Stromal cell of bone marrow (primary cell): ENCODE measurements around the gene CXCR6.

Experiments used
- DNase-seq: peaks from one replicate; pipeline ENCODE4 v3.0.0-alpha.2; 2012; ENCODE audit warnings: low read depth

CXCR6 gene

DNA sequence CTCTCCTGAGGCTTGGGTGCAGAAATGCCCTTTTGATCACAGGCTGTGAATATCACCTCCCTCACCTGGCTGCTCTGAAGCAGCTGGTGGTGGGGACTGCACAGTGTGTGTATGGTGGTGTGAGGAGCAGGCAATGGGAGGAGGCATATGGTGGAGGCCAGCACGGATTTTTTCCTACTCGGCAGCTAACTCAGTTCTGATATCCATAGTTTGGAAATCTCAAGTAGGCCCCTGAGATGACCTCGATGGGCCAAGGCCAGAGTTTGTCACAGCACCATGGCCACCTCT, 21.3 kb upstream of the CXCR6 start:
- DNase-seq: no peak

DNA sequence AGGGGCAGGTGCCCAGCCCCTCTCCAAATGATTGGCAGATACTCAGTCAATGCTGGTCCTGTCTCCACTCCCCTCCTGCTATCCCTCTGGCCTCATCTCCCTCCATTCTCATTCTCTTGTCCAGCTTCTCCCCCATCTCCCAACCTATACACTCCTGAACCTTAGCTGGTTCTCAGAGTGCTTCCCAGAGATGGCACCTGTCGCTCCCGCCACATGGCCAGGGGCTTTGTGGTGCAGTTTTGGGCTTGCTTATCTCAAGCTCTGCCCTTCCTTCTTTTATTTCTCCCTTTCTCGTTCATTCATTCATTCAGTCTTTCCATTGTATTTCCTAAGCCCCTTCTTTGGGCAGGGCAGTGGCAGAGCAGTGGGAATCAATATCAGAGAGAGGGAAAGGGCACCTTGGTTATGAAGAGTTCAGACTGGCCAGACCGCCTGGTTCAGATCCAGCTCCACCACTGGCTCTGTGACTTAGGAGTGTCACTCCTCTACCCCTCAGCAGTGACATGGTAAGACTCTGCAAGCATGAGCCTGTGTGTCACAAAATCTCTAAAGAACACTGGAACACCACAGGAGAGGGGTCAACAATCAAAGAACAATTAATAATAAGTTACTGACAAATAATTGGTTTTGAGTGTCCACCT, 20.2 kb upstream of the CXCR6 start:
- no peak for DNase-seq

- DNase-seq: no peak
Measured at GRCh38 chr3:45923755-45924154, 19.5 kb upstream of the CXCR6 start.

DNA sequence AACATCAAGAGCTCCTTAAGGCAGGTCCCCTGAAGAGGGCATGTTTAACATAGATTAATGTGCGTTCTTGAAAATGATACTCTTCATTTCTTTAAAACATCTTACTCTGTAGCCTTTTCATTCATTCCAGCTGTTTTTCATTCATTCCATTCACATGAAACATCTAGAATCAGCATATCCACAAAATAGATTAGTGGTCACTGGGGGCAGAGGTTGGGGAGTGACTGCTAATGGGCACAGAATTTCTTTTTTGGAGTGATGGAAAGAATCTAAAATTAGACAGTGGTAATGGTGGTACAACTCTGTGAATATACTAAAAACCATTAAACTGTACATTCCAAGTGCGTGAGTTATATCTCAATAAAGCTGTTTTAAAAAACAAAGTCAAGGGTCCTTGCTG, 15.4 kb upstream of the CXCR6 start:
- peak; percentile 31 for DNase-seq

GRCh38 chr3:45929042-45929679, 14.1 kb upstream of the CXCR6 start:
- DNase-seq: no peak

DNA sequence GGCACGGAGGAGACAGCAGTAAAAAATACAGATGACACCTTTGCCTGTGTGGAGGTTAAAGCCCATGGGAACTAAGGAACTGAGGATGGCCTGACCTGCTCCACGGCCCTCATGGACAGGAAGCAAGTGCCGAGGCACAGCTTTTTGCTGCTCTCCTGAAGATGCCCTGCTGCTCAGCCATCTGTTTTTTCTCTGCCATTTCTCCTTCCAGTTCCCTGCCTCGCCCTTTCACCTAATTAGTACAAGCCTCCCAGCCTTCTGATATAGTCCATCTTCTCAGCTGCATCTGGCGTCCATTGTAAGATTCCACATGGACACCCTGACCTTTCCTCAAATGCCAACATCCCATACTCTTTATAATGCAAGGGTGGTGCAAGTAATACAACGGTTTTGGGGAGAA, 11.8 kb upstream of the CXCR6 start:
- no peak for DNase-seq

DNA sequence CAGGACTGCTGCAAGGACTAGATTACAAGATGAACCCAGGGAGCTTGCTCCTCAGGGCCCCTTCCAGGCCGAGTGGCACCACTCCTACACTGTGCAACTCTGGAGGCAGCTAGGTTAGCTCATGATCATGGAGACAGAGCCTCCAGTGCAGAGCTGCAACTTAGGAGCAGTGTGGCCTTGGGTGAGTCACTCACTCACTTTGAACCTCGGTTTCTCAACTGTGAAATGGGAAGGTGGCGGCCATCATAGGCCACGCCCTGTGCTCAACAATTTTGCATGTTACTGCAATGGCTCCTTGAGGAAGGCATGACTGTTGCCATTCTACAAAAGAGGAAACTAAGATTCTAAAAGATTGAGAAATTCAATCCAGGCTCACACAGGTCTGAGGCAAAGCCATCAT, 11.2 kb upstream of the CXCR6 start:
- no peak for DNase-seq

DNA sequence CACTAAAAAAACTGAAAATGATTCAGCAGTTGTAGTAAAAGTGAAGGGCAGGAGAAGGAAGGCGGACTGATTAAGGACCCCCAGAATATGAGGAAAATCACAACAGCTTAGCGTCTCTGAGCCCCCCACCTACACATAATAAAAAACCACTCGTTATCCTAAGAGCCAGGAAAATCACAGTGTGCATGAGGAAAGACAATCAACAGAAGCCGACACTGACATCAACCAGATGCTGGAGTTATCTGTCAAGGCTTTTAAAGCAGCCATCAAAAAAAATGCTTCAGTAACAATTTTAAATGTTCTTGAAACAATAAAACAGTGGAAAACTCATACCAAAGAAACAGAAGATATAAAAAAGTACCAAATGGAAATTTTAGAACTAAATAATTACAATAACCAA, 9.7 kb upstream of the CXCR6 start:
- no peak for DNase-seq

DNA sequence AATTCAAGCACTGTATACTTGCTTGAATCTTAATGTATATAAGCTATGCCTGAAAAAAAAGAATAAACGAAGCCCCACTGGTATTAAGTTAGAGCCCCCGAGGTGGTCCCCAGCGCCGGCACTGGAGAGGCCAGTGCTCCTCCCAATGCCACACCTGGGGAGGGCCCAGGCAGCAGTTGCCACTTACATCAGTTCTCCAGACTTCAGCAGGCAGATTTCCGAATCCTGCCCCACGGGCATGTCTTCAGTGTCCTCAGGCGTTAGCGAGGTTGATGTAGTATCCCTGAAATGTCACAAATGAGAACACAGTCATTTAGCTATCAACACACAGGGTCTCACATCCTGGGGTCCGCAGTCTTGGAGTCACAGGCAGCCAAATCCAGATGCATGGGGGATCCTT, 7.0 kb upstream of the CXCR6 start:
- no peak for DNase-seq

- no peak for DNase-seq
Measured at GRCh38 chr3:45937206-45938042, 5.8 kb upstream of the CXCR6 start.

DNA sequence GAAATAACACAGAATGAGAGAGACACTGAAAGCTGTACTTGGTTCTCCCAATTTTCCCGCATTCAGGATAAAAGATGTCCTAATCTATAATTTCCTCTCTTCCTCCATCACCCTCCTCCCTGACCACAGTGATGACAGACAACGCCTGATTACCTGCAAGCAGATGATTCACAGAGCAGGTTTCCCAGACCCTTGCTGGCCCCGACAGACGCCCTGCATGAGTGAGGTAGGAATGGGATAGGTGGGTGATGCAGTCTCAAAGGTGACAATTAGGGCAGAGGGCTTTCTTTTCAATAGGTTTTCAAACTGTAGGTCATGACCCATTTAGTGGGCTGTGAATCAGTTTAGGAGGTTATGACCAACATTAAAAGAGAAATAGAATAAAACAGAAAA, 5.2 kb upstream of the CXCR6 start:
- no peak for DNase-seq

DNA sequence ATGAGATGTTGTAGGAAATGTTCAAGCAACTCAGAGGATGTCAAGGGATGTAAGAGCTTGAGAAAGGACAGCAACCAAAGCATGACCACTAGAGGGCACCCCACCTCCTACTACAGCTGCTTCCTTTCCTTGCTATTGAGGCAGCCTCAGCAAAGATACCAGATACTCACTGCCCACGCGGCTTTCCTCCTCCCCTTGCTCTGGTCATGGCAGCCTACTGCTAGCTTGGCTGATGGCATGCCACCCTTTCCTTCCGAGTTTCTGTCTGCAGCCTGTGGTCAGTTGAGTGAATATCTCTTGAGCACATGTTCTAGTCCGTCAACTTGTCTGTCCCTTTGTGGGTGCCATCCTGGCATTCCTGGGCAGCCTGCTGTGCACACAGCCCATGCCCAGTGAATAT, 4.4 kb upstream of the CXCR6 start:
- peak; percentile 82 for DNase-seq

DNA sequence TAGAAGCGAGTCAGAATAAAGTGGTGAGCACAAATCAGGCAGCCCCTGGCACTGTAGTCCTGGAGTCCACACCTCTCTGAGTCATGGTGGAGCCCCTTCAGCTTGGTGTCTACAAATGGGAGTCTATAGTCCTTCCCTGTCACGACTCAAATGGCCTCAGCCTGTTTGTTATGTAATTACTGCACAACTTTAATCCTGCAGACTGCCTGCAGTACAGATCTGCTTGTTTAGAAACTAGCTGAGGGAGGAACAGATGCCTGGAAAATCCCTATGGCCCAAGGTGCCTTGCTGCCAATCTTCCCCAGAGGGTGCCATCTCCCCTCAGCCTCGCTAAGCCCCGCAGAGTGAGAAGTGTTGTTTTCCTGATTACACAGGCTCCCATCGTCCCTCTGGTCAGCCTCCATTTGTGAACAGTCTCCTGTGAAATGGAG, 3.9 kb upstream of the CXCR6 start:
- DNase-seq: no peak

DNA sequence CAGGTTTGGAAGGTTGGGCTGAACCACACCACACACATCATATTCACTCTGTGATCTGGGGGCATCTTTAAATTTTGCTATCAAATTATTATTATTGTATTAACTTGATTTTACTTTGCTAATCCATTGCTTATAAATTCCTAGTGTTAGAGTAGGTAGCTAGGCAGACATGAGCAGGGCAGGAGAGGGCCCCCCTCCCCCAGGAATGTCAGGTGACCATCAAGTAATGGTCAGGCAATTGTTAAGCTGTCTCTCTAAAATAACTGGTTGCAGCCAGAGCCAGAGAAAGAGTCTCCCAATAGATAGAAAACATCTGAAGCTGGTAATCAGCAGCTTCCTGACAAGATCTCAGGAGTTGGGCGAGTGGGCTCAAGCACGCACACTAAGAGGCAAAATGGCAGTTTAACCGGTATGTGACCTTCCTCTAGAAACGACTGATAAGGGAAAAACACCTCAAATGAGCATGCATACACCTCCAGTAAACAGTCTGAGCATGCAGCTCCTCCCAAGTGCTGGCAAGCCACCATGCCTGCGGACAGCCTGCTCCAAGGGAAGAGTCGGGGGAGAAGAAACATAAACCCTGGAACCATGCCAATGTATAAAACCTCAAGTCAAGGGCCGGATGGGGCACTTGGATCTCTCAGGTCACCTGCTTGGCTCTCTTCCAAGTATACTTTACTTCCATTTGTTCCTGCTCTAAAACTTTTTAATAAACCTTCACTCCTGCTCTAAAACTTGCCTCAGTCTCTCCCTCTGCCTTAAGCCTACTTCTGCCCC, 3.1 kb upstream of the CXCR6 start:
- DNase-seq: no peak

DNA sequence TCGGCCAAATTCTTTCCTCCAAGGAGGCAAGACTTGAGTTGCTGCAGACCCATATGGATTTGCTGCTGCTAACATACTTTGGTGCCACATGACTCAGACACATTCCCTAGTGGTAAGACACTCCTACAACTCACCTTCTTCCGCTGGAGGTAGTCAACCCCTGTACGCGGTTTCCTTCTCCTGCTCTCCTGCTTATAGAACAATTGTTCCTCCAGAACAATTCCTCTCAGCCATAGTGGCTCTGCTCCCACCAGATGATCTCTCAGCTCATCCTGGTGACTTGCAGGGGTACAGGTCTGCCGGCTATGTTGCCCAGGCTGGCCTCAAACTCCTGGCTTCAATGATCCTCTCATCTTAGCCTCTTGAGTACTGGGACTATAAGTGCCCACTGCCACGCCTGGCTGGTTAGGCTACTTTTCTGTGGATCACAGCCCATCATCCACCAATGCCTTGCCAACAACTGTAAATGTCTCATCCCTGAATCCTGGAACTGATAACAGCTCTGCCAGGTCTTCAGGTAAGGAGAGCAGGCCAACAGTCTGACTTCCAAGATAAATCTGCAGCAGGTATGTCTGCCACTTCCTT, 2.4 kb upstream of the CXCR6 start:
- no peak for DNase-seq

DNA sequence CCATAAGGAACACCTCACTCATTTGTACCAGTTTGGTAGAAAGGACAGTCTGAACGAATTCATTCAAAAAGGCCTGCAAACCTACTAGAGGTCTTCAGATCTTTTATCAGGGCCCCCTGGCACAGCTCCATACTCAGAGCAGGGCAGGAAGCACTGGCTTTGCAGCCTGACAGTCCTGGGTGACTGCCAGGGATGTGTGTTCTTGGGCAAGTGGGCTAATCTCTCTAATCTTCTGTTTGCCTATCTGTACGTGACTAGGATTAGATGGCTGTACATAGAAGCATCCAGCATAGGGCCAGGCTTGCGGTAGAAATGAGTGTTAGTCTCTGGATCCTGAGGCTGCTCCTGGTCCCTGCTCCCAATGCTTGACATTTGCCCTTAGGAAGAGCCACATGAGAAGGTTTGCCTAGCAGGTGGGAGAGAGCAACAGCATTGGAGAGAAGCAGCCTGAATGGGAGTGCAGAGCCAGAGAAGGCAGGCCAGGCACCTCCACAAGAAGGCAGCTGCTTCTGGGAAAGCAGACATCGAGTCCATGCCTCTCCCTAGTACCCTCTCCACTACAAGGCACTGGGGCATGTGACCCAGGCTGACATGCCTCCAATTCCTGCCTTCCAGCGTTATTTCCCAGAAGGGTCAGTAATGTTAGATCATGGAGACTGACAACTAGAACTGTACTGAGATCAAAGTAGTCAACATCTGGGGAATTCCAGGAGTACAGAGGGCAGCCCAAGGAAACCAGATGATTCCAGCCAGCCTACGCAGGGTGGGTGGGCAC, 1.0 kb upstream of the CXCR6 start:
- DNase-seq: no peak

DNA sequence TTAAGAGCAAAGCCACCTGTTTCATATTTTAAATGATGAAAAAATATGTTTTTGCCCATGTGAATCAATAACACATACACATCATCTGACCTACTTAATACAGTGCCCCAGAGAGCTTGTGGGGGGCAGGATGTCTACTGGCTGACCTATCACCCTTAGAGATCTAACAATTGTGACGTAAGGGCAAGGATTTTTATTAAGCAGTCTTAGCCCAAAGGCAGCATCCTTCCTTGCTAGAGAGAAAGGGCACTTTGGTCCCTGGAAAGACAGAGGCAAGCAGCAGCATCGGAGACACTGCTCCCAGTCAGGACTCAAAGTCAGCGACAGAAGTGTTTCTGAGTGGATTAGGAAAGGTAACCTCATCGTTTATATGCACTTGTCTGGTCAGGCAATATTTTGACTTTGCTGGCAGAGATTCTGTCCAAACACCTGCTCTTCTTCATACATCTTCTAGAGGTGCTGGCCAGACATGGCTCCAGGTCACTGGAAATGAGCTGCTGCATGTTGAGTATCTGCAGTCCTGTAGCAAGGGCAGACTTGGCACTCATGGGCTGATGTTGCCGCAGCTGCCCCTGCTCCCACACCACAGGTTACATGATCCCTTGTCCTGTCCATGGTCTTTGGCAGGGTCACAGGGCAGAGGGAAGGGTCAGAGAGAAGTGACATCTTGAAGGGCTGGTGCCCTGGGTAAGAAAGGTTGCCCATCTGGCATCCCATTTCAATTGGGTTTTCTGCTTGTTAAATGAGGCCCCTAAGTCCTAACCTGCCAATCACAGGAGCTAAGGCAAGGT, 1.8 kb downstream of the CXCR6 start:
- DNase-seq: no peak

- no peak for DNase-seq
Measured at GRCh38 chr3:45946307-45946706, 3.0 kb downstream of the CXCR6 start.

GRCh38 chr3:45946875-45947274, 3.6 kb downstream of the CXCR6 start:
- DNase-seq: no peak

GRCh38 chr3:45947361-45947760, 4.1 kb downstream of the CXCR6 start:
- DNase-seq: no peak

DNA sequence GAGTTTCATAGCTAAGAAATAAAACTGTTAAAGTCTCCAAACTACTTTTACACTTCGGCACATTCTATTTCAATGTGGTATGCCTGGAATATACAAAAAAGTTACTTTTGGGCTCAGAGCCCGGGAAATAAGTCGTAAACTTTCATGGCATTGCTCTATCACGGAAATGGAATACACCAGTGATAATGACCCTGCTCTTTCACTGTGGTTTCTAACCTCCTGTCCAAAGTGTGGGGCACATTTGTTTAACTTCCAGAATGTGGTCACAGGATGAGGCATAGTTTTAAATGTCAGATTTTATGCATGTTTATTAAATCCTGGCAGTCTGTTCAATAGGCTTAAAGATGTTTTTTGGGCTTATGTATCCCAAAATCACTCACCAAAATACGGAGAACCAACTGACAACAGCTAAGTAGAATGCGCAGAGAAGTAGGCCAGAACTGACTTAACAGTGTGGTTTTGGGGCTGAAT, 5.1 kb downstream of the CXCR6 start:
- peak; percentile 86 for DNase-seq
